Measurements from ENCODE around the gene DIAPH2.

DNA sequence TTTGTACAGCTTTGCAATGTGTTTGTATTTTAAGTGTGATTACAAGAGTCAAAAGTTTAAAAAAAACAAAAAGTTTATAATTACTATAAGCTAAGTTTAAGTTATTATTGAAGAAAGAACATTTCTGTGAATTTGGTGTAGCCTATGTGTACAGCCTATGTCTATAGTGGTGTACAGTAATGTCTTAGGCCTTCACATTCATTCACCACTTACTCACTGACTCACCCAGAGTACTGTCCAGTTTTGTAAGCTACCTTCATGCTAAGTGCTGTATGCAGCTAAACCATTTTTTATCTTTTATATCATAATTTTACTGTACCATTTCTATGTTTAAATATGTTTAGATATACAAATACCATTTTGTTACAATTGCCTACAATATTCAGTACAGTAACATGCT, 381.3 kb downstream of the DIAPH2 start:
- TF ChIP-seq, protein P1, sequence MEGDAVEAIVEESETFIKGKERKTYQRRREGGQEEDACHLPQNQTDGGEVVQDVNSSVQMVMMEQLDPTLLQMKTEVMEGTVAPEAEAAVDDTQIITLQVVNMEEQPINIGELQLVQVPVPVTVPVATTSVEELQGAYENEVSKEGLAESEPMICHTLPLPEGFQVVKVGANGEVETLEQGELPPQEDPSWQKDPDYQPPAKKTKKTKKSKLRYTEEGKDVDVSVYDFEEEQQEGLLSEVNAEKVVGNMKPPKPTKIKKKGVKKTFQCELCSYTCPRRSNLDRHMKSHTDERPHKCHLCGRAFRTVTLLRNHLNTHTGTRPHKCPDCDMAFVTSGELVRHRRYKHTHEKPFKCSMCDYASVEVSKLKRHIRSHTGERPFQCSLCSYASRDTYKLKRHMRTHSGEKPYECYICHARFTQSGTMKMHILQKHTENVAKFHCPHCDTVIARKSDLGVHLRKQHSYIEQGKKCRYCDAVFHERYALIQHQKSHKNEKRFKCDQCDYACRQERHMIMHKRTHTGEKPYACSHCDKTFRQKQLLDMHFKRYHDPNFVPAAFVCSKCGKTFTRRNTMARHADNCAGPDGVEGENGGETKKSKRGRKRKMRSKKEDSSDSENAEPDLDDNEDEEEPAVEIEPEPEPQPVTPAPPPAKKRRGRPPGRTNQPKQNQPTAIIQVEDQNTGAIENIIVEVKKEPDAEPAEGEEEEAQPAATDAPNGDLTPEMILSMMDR (IDR thresholded peaks at IDR 0.05): no peak
- no peak for TF ChIP-seq POLR2A (IDR thresholded peaks at IDR 0.05)

Measured in breast epithelium (tissue), 3 donors.